CD14-positive monocyte (primary cell): ENCODE data around the gene PTPRN2. TPM values are rescaled to one million over a fixed set of nuclear protein-coding genes. Genes with fewer than 3 reads are reported as not detected.

Experiments
- DNase-seq, 3 donors: peaks; one replicate each; pipeline ENCODE4 v3.0.0-alpha.2; 2011 to 2022
- H2AFZ ChIP-seq: 2 replicates; pipeline ENCODE4 v1.6.0; 2012; ENCODE audit warnings: mild to moderate bottlenecking, low read depth, low read length, inconsistent platforms; ENCODE audit not compliant: insufficient read depth, poor library complexity, severe bottlenecking
- H3K27ac ChIP-seq, 2 donors: 1 replicate in 1 of 2; 2 replicates in 1 of 2; pipeline ENCODE4 v1.5.1; 2012 to 2013; ENCODE audit warnings: low read length in 2 of 2, control low read depth in 1 of 2, inconsistent platforms in 1 of 2, low read depth in 1 of 2, mild to moderate bottlenecking in 1 of 2
- H3K27me3 ChIP-seq, 2 donors: one replicate each; pipeline versions ENCODE4 v1.6.0 to v1.6.1; 2011 to 2013; ENCODE audit warnings: low read length in 2 of 2; ENCODE audit not compliant: control insufficient read depth in 2 of 2, insufficient read depth in 2 of 2
- H3K36me3 ChIP-seq, 2 donors: replicated peaks in 1 of 2; 1 replicate in 1 of 2; 2 replicates in 1 of 2; pipeline versions ENCODE4 v1.5.1 to v1.6.1; 2012 to 2013; ENCODE audit warnings: low read length in 2 of 2, control low read depth in 1 of 2, inconsistent platforms in 1 of 2, mild to moderate bottlenecking in 1 of 2; ENCODE audit not compliant: insufficient read depth in 2 of 2, control insufficient read depth in 1 of 2
- H3K4me1 ChIP-seq, 2 donors: 1 replicate in 1 of 2; 2 replicates in 1 of 2; pipeline versions ENCODE4 v1.5.1 to v1.6.1; 2012 to 2013; ENCODE audit warnings: low read length in 2 of 2, control low read depth in 1 of 2, inconsistent platforms in 1 of 2, mild to moderate bottlenecking in 1 of 2, moderate library complexity in 1 of 2; ENCODE audit not compliant: insufficient read depth in 2 of 2, control insufficient read depth in 1 of 2
- H3K4me2 ChIP-seq: replicated peaks from 2 replicates; pipeline ENCODE3; 2012; ENCODE audit warnings: low read length, moderate library complexity, mild to moderate bottlenecking; ENCODE audit not compliant: poor library complexity, severe bottlenecking; ENCODE audit errors: extremely low read depth
- H3K4me3 ChIP-seq, 3 experiments: fragments of 200-600 bp in 1 of 3; sonication (generic) in 1 of 3; replicated peaks in 1 of 3; 1 replicate in 2 of 3; 2 replicates in 1 of 3; pipeline ENCODE4 v1.5.1; 2011 to 2013; ENCODE audit warnings: low read length in 3 of 3, mild to moderate bottlenecking in 3 of 3, control low read depth in 2 of 3, low read depth in 2 of 3, inconsistent platforms in 1 of 3, moderate library complexity in 1 of 3
- H3K79me2 ChIP-seq: 2 replicates; pipeline ENCODE4 v1.6.0; 2012; ENCODE audit warnings: mild to moderate bottlenecking, control low read depth, inconsistent platforms, low read length, moderate library complexity; ENCODE audit not compliant: insufficient read depth
- H3K9ac ChIP-seq: 2 replicates; pipeline ENCODE4 v1.6.0; 2017; ENCODE audit warnings: low read length, mild to moderate bottlenecking; ENCODE audit not compliant: insufficient read depth, poor library complexity, severe bottlenecking
- H3K9me3 ChIP-seq, 2 donors: replicated peaks in 1 of 2; 1 replicate in 1 of 2; 2 replicates in 1 of 2; pipeline versions ENCODE4 v1.5.1 to v1.6.1; 2012 to 2013; ENCODE audit warnings: low read length in 2 of 2, control low read depth in 1 of 2; ENCODE audit not compliant: control insufficient read depth in 1 of 2, insufficient read depth in 1 of 2
- H4K20me1 ChIP-seq: 2 replicates; pipeline ENCODE4 v1.6.0; 2012; ENCODE audit warnings: mild to moderate bottlenecking, low read length, control low read depth, moderate library complexity; ENCODE audit not compliant: insufficient read depth
- H3K27ac Mint-ChIP-seq, 7 donors: one replicate each; pipeline ENCODE4 v1.8.0; 2020; ENCODE audit warnings: mild to moderate bottlenecking in 7 of 7, mixed read lengths in 7 of 7, moderate library complexity in 6 of 7, inconsistent platforms in 2 of 7
- H3K27me3 Mint-ChIP-seq, 3 donors: one replicate each; pipeline ENCODE4 v1.8.0; 2021 to 2022; ENCODE audit warnings: low read depth in 3 of 3, mild to moderate bottlenecking in 3 of 3, mixed read lengths in 3 of 3, moderate library complexity in 3 of 3, inconsistent platforms in 1 of 3
- H3K36me3 Mint-ChIP-seq, 2 donors: one replicate each; pipeline ENCODE4 v1.8.0; 2020; ENCODE audit warnings: mixed read lengths in 2 of 2, inconsistent platforms in 1 of 2, mild to moderate bottlenecking in 1 of 2
- H3K4me1 Mint-ChIP-seq: one replicate; pipeline ENCODE4 v1.8.0; 2020; ENCODE audit warnings: mild to moderate bottlenecking, mixed read lengths
- H3K4me3 Mint-ChIP-seq, 2 donors: one replicate each; pipeline ENCODE4 v1.8.0; 2020; ENCODE audit warnings: mild to moderate bottlenecking in 2 of 2, mixed read lengths in 2 of 2, moderate library complexity in 1 of 2
- H3K9me3 Mint-ChIP-seq, 7 donors: one replicate each; pipeline ENCODE4 v1.8.0; 2020 to 2022; ENCODE audit warnings: mixed read lengths in 7 of 7, mild to moderate bottlenecking in 6 of 7, moderate library complexity in 6 of 7, inconsistent platforms in 2 of 7
- CTCF ChIP-seq: fragments of 200-600 bp; IDR thresholded peaks from one replicate; pipeline ENCODE4 v1.8.0; 2022; ENCODE audit warnings: antibody characterized with exemption, mild to moderate bottlenecking
- WGBS: methylation state at CpG from one replicate; pipeline ENCODE4 v1.1.5; 2013; ENCODE audit warnings: missing lambda C conversion rate; ENCODE audit not compliant: insufficient coverage; 5-methylcytosine and 5-hydroxymethylcytosine counted together
- intact Hi-C, 2 donors: fragments of 100-400 bp; cut with micrococcal nuclease; formaldehyde crosslinking; loops; one replicate each; pipeline versions ENCODE4 v1.15.0 to v1.15.1; 2023
- polyA plus RNA-seq, 3 donors: library from polyadenylated mRNA; depleted of rRNA in 1 of 3; unstranded in 2 of 3; stranded (reverse) in 1 of 3; fragments of 300-500 nt in 2 of 3; fragments of >200 nt in 1 of 3; fragmentation: Illumina TruSeq in 2 of 3; gene quantifications; 1 replicate in 2 of 3; 2 replicates in 1 of 3; pipeline ENCODE4 v1.2.3, GENCODE V29; 2012 to 2021

The PTPRN2 gene
- polyA plus RNA-seq, 3 donors = 0.25 to 1.4 (median 0.97) TPM

GRCh38 chr7:158563911-158564662, 23.5 kb downstream of the PTPRN2 start:
- Histone ChIP-seq H2AFZ (no peak overlapping the region), H3K36me3 (no peaks in the 10 kb centered on the region), H3K79me2 (no peaks in the 10 kb centered on the region), H3K27ac (no peak overlapping the region), H3K4me1 (no peaks in the 10 kb centered on the region), H4K20me1 (no peaks in the 10 kb centered on the region), H3K9me3 (no peaks in the 10 kb centered on the region), H3K27me3 (peaks cover 0 to 14% of the 10 kb centered on the region in 2 donors), H3K9ac (no peak overlapping the region), H3K4me2 (no peak overlapping the region), H3K4me3 (no peak overlapping the region)
- TF ChIP-seq CTCF = no peak
- H3K36me3 Mint-ChIP-seq = no peaks in the 10 kb centered on the region
- peaks cover 0 to 4% (median 0%) of the 10 kb centered on the region in 7 donors for H3K9me3 Mint-ChIP-seq
- H3K4me1 Mint-ChIP-seq = no peaks in the 10 kb centered on the region
- peaks cover 7 to 18% (median 17%) of the 10 kb centered on the region in 3 donors for H3K27me3 Mint-ChIP-seq
- intact Hi-C loops = no loop called here
- WGBS = 91% methylated on average over 7 of the region's 11 CpGs
- no peak for DNase-seq
- no peak overlapping the region for H3K27ac Mint-ChIP-seq
- H3K4me3 Mint-ChIP-seq = no peak overlapping the region

- H4K20me1 ChIP-seq = no peaks in the 10 kb centered on the region
- H3K36me3 ChIP-seq = no peaks in the 10 kb centered on the region
- Mint-ChIP-seq H3K27ac (no peak overlapping the region), H3K36me3 (no peaks in the 10 kb centered on the region), H3K4me1 (no peaks in the 10 kb centered on the region), H3K9me3 (peaks cover 0 to 3% (median 0%) of the 10 kb centered on the region in 7 donors), H3K27me3 (peaks cover 4 to 15% (median 10%) of the 10 kb centered on the region in 3 donors), H3K4me3 (no peak overlapping the region)
- H2AFZ ChIP-seq = no peak overlapping the region
- H3K4me2 ChIP-seq = no peak overlapping the region
- DNase-seq = no peak
- H3K4me3 ChIP-seq = no peak overlapping the region
- no peaks in the 10 kb centered on the region for H3K79me2 ChIP-seq
- no peaks in the 10 kb centered on the region for H3K9me3 ChIP-seq
- no peak for TF ChIP-seq CTCF
- no peak overlapping the region for H3K27ac ChIP-seq
- WGBS = 89% methylated on average over 9 of the region's 13 CpGs
- no peak overlapping the region for H3K9ac ChIP-seq
- no peaks in the 10 kb centered on the region for H3K4me1 ChIP-seq
- intact Hi-C loops = no loop called here
- H3K27me3 ChIP-seq = peaks cover 0 to 5% of the 10 kb centered on the region in 2 donors
These were observed 24.6 kb downstream of the PTPRN2 start for GRCh38 chr7:158563051-158563450.
